Activated naive CD4-positive, alpha-beta T cell (primary cell): ENCODE data around the gene GEMIN4.
"Not testable (repeated sequence)": the region's sequence is repeated elsewhere in the genome, so short reads cannot be mapped to it uniquely, and the experiment has no call there.

Experiments used
- DNase-seq, 4 experiments: peaks; one replicate each; lab custom pipeline; 2025; lab: John Stamatoyannopoulos, UW

The GEMIN4 gene

DNA sequence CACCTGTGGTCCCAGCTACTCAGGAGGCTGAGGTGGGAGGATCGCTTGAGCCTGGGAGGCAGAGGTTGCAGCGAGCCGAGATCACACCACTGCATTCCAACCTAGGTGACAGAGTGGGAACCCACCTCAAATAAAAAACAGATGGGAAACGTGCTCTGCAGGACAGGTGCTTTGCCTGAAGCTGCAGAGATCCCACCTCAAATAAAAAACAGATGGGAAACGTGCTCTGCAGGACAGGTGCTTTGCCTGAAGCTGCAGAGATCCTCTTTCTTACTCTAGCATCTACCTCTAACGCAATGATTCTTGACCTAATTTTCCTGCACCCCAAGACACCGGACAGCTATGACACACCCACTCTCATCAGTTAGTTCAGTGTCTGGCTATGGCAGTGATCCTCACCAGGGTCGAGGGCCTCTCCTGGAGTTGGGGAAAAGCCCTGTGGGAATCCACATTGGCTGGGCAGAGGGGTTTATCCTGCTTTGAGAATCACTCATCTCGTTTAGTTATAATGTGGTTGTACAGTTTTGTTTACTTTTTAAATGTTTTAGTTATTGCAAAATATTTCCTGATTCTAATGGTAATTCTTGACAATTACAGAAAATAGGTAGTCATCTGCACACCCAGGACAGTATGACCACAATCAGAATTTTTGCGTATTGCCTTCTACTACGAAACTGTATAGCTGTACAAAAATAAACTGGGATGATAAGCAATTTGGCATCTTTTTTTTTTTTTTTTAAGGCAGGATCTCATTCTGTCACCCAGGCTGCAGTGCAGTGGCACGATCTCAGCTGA is 48.8 kb downstream of the GEMIN4 start:
- DNase-seq = no peak

DNA sequence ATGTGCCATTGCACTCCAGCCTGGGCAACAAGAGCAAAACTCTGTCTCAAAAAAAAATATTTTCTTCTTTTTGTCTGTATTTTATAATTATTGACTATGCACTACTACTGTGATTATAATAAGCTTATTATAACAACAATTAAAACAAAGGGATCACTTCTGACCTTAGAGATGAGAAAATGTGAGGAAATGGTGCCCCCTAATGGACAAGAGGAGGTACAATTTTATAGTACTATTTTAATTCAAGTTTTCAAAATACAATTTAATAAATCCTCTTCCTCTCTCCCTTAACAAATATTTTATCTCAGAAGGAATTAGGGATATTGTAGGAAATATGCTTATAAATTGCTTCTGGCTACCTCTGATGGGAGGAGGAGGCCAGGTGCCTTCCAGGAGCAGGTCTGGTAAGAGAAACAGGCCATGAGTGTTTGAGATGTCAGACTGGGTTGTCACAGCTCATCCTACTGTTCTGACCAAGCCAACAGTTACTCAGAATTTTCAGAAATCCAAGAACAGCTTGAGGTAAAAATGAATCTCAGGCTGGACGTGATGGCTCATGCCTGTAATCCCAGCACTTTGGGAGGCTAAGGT is 51.5 kb downstream of the GEMIN4 start:
- no peak for DNase-seq

DNA sequence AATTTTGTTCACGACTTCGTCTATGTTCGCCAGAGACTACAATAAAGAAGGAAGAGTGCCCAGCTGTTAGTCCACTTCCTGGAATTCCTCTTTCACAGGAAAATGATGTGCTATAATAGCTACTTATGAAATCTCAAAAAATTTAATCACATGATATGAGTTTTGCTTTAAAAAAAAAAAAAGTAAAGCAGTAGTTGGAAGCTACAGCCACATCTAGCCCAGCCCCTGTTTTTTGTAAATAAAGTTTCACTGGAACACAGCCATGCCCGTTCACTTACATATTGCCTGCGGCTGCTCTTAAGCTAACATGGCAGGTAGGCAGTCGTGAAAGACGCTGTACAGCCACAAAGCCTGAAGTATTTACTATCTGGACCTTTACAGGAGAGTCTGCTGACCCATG is 52.7 kb downstream of the GEMIN4 start:
- no peak for DNase-seq

DNA sequence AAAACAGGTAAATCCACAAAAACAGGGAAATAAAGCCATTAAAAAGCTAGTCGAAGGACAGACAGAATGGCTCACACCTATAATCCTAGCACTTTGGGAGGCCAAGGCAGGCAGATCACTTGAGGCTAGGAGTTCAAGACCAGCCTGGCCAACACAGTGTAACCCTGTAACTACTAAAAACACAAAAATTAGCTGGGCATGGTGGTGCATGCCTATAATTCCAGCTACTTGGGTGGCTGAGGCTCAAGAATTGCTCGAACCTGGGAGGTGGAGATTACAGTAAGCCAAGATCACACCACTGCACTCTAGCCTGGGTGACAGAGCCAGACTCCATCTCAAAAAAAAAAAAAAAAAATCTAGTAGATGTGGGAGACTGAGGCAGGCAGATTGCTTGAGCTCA is 54.0 kb downstream of the GEMIN4 start:
- not testable (repeated sequence) for DNase-seq

DNA sequence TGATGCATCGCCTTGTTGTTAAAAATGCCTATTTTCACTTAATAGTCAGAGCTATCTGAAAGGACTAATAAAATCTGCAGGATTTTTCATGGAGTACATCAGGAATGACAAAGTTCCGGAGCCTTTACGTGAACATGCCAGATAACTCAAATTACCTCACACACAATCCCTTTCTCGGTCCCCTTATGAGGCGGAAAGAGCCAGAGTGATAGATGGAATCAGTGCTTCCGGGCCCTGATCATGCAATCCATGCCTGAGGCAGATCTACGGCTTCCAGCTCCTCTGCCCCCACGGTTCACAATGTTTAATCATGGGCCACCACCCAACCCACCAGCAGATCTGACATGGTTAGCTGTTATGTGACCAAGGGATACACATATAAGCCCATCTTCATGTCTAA is 54.4 kb downstream of the GEMIN4 start:
- DNase-seq = no peak

DNA sequence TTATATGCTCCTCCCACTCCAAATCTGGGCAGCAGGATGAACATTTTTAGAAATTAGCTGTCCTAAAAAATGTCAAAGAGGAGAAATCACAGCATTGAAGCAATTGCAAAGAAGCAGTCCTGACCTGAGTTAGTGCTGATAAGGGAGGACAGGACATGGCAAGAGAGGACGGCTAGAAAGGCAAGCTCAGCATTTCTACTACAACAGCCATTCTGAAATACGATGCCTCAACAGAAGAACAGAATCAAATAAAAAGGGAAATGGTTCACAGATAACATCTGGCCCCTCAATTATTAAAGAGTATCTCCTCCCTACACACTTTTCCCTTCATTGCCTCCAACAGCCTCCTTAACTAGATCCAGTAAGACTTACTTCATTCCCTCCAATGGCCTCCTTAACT is 55.7 kb downstream of the GEMIN4 start:
- DNase-seq = no peak
